IPS-20b (cell line): Measurements from ENCODE around the gene CUL3.
A peak's percentile ranks its signal among the peaks of the same experiment; 100 is the strongest.

Experiments used
- H3K27ac ChIP-seq: one replicate; pipeline ENCODE4 v1.5.1; 2013; ENCODE audit warnings: low read length
- H3K27me3 ChIP-seq: 2 replicates; pipeline ENCODE4 v1.6.1; 2013; ENCODE audit warnings: mild to moderate bottlenecking, low read length, inconsistent platforms; ENCODE audit not compliant: insufficient read depth
- H3K36me3 ChIP-seq: 2 replicates; pipeline ENCODE4 v1.6.1; 2013; ENCODE audit warnings: low read depth, mild to moderate bottlenecking, inconsistent platforms, low read length, moderate library complexity; ENCODE audit not compliant: insufficient read depth
- H3K4me1 ChIP-seq: 2 replicates; pipeline ENCODE4 v1.6.1; 2013; ENCODE audit warnings: mild to moderate bottlenecking, control low read depth, inconsistent platforms, low read length, moderate library complexity; ENCODE audit not compliant: insufficient read depth
- H3K4me3 ChIP-seq: 2 replicates; pipeline ENCODE4 v1.5.1; 2013; ENCODE audit warnings: mild to moderate bottlenecking, low read length, inconsistent platforms
- H3K9ac ChIP-seq: 2 replicates; pipeline ENCODE4 v1.6.1; 2013; ENCODE audit warnings: low read depth, mild to moderate bottlenecking, inconsistent platforms, low read length, moderate library complexity
- H3K9me3 ChIP-seq: 2 replicates; pipeline ENCODE4 v1.6.1; 2013; ENCODE audit warnings: mild to moderate bottlenecking, low read depth, low read length, inconsistent platforms; ENCODE audit not compliant: insufficient read depth

The CUL3 gene

DNA sequence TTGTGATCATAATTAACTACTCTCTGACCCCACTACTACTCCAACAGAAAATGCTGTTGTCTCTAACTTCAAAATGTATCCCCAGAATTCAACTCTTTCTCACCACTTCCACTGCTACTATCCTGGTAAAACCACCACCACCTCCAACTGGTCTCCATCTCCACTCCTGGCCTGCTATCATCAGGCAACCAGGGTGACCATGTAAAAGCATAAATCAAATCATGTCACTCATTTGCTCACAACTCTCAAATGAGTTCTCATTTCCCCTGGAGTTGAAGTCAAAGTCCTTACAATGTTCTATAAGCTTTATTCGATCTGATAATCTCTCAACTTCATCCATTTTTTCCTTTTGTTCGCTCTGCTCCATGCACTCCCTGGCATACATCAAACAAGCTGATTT lies 24.6 kb downstream of the CUL3 start:
- no peak overlapping the region for H3K27ac ChIP-seq
- H3K9ac ChIP-seq = no peak overlapping the region
- no peaks in the 10 kb centered on the region for H3K27me3 ChIP-seq
- H3K4me3 ChIP-seq = no peak overlapping the region
- H3K9me3 ChIP-seq = no peaks in the 10 kb centered on the region; the same call in 1 of the 2 replicates
- H3K4me1 ChIP-seq = peaks cover 15% of the 10 kb centered on the region
- no peaks in the 10 kb centered on the region for H3K36me3 ChIP-seq

GRCh38 chr2:224557610-224558009 lies 27.6 kb downstream of the CUL3 start:
- H3K27me3 ChIP-seq = no peaks in the 10 kb centered on the region
- peak overlapping the region; percentile 23; the same call in 1 of the 2 replicates for H3K4me3 ChIP-seq
- H3K27ac ChIP-seq = no peak overlapping the region
- no peaks in the 10 kb centered on the region; the same call in 1 of the 2 replicates for H3K9me3 ChIP-seq
- H3K9ac ChIP-seq = no peak overlapping the region
- 0 out of 2 replicates have a peak, but pooled peaks cover 6% of the 10 kb centered on the region for H3K36me3 ChIP-seq
- H3K4me1 ChIP-seq = peaks cover 15% of the 10 kb centered on the region

DNA sequence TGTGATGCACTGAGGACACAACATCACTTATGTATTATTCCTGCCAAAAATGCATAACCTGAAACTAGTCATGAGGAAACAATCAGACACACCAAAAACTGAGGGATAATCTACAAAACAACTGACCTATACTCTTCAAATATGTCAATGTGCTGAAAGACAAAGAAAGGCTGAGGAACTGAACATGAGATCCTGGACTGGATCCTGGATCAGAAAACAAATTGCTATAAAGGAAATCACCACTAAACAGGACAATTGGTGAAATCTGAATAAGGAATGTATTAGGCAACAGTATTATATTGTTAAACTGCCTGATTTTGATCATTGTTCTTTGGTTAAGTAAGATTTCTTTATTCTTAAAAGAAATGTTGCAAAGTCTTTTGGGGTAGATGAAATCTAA lies 28.8 kb downstream of the CUL3 start:
- H3K9me3 ChIP-seq = no peaks in the 10 kb centered on the region; the same call in 1 of the 2 replicates
- H3K4me3 ChIP-seq = no peak overlapping the region
- H3K4me1 ChIP-seq = peaks cover 15% of the 10 kb centered on the region
- H3K27me3 ChIP-seq = no peaks in the 10 kb centered on the region
- no peak overlapping the region for H3K9ac ChIP-seq
- no peak overlapping the region for H3K27ac ChIP-seq
- 0 out of 2 replicates have a peak, but pooled peaks cover 9% of the 10 kb centered on the region for H3K36me3 ChIP-seq

GRCh38 chr2:224555823-224556366 lies 29.3 kb downstream of the CUL3 start:
- no peak overlapping the region for H3K9ac ChIP-seq
- 0 out of 2 replicates have a peak, but pooled peaks cover 9% of the 10 kb centered on the region for H3K36me3 ChIP-seq
- H3K4me3 ChIP-seq = no peak overlapping the region
- H3K27ac ChIP-seq = no peak overlapping the region
- peaks cover 15% of the 10 kb centered on the region for H3K4me1 ChIP-seq
- H3K9me3 ChIP-seq = no peaks in the 10 kb centered on the region; the same call in 1 of the 2 replicates
- H3K27me3 ChIP-seq = no peaks in the 10 kb centered on the region

DNA sequence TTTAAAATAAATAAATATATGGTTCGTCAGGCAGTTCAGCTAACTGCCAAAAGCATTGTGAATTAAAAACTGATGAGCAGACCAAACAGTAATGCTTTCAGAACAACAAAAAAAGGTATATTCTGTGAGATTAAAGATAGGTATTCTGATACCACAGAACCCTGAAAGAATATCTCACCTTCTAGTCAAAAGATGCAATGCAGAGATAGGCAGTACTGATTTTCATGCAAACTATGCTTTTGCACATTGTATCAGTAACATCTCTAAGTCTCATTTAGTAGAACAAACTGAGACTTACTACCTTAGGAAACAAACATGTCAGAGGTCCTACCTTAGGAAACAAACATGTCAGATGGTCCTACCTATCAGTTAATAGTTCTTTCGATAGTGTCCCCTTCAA lies 32.4 kb downstream of the CUL3 start:
- Histone ChIP-seq H3K4me1 (peaks cover 10% of the 10 kb centered on the region; the same call in 1 of the 2 replicates), H3K36me3 (0 out of 2 replicates have a peak, but pooled peaks cover 9% of the 10 kb centered on the region)

DNA sequence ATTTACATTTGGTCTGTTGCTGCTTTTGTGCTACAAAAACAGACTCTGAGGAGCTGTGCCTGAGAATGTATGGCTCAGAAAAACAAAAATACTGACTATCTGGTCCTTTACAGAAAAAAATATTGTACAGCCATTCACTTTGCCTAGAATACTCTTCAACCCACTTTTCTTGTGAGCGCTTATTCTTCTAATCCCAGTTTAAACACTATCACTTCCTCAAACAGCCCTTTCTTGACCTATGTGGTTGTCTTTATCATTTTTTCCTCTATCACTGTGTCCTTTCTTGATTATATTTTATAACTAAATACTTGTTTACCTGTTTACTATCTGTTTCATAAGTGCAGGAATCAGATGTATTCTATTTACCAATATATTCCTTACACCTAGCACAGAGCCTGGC lies 33.5 kb downstream of the CUL3 start:
- no peak overlapping the region for H3K4me3 ChIP-seq

More for the DNA sequence above, 32.4 kb downstream of the CUL3 start:
- Histone ChIP-seq H3K9ac (no peak overlapping the region), H3K27me3 (no peaks in the 10 kb centered on the region), H3K9me3 (no peaks in the 10 kb centered on the region), H3K4me3 (no peak overlapping the region), H3K27ac (no peak overlapping the region)

DNA sequence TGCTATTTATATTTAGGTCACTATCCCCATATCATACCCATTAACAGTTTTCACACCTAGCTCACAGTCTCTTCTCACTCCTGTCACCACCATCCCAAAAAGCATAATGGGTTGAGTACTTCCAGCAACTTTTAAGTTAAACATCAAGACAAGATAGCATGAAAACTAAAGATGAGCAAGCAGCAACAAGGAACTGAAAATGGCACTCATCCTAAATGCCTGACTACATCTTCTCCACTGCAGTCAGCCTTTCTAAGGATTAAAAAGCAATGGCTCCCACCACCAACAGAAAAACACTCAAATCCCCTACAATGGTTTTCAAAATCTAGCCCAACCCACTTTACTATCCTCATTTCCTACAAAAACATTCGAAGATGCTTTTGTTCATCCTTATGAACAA lies 38.2 kb downstream of the CUL3 start:
- Histone ChIP-seq H3K9me3 (no peaks in the 10 kb centered on the region), H3K27me3 (no peaks in the 10 kb centered on the region), H3K4me3 (no peak overlapping the region), H3K4me1 (peaks cover 3% of the 10 kb centered on the region; the same call in 1 of the 2 replicates), H3K36me3 (peaks cover 16% of the 10 kb centered on the region; the same call in 1 of the 2 replicates), H3K9ac (no peak overlapping the region), H3K27ac (no peak overlapping the region)

More for the DNA sequence above, 33.5 kb downstream of the CUL3 start:
- 0 out of 2 replicates have a peak, but pooled peaks cover 9% of the 10 kb centered on the region for H3K36me3 ChIP-seq
- H3K27ac ChIP-seq = no peak overlapping the region
- no peak overlapping the region for H3K9ac ChIP-seq
- H3K4me1 ChIP-seq = peaks cover 7% of the 10 kb centered on the region; the same call in 1 of the 2 replicates
- H3K9me3 ChIP-seq = no peaks in the 10 kb centered on the region
- H3K27me3 ChIP-seq = no peaks in the 10 kb centered on the region

DNA sequence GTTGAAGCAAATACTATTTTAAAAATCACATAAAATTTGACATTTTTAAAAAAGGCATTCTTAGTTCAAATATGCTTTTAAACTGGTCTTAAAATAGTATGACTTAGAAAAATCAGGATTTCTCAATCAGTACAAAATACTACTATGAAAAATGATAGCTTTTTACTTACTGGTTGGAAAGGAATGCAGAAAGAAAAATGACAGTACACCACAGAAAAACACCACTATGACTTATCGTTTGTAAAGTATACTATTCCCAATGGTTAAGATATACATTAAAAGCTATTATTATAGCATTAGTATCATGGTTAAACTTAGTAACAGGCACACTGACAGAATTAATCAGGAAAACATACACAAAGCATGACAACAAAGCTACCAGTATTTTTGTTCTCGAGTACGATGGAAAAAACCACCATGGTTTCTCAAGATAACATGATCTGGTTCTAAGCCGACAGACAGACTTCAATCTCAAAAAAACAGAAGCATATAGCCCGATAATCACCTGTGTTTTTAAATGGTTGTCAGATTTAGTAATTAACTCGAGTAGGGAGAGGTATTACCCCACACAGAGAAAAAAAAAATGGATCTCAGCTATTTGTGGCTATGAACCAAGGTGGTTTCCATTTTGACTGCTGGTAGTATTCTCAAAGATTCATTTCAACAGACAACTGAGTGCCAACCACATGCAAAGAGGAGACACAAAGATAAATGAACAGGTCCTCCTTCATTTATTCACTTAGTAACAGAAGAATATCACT lies 39.1 kb downstream of the CUL3 start:
- H3K36me3 ChIP-seq = peaks cover 18% of the 10 kb centered on the region
- H3K4me3 ChIP-seq = no peak overlapping the region
- no peak overlapping the region for H3K9ac ChIP-seq
- H3K4me1 ChIP-seq = peaks cover 3% of the 10 kb centered on the region; the same call in 1 of the 2 replicates
- no peaks in the 10 kb centered on the region for H3K9me3 ChIP-seq
- H3K27me3 ChIP-seq = no peaks in the 10 kb centered on the region
- H3K27ac ChIP-seq = no peak overlapping the region

GRCh38 chr2:224543939-224544338 lies 41.2 kb downstream of the CUL3 start:
- Histone ChIP-seq H3K27me3 (no peaks in the 10 kb centered on the region), H3K4me3 (no peak overlapping the region), H3K9me3 (no peaks in the 10 kb centered on the region), H3K4me1 (peaks cover 3% of the 10 kb centered on the region; the same call in 1 of the 2 replicates), H3K9ac (no peak overlapping the region), H3K27ac (no peak overlapping the region), H3K36me3 (peaks cover 25% of the 10 kb centered on the region)

DNA sequence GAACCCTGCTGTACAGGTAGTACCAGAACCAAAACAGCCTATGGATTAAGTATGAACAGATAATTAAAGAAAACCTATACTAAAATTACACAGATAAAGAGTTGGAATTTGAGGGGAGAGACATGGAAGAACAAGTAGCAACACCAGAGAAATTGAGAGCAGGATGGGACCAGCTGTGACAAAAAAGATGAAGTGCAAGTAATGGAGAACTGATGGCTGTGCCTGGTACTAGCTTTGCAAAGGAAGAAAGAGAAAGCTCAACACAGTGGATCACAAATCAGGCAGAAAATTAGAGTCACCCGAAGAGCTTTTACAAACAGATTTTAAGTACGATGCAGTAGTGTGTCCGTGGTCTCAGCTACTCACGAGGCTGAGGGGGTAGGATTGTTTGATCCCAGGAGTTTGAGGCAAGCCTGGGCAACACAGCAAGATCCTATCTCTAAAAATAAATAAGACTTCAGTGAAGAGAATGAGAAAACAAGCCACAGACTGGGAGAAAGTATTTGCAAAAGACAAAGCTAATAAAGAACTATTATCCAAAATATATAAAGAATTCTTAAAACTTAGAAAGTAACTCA lies 46.5 kb downstream of the CUL3 start:
- Histone ChIP-seq H3K9ac (no peak overlapping the region), H3K4me3 (no peak overlapping the region), H3K36me3 (peaks cover 26% of the 10 kb centered on the region), H3K27me3 (no peaks in the 10 kb centered on the region), H3K9me3 (no peaks in the 10 kb centered on the region), H3K27ac (no peak overlapping the region), H3K4me1 (0 out of 2 replicates have a peak, but pooled peaks cover 3% of the 10 kb centered on the region)

- Histone ChIP-seq H3K4me1 (peaks cover 3% of the 10 kb centered on the region; the same call in 1 of the 2 replicates), H3K27me3 (no peaks in the 10 kb centered on the region), H3K27ac (no peak overlapping the region)
Measured at GRCh38 chr2:224532931-224533330, 52.2 kb downstream of the CUL3 start.

More at GRCh38 chr2:224532931-224533330, 52.2 kb downstream of the CUL3 start:
- Histone ChIP-seq H3K9ac (no peak overlapping the region), H3K9me3 (no peaks in the 10 kb centered on the region), H3K36me3 (peaks cover 28% of the 10 kb centered on the region; the same call in 1 of the 2 replicates), H3K4me3 (no peak overlapping the region)
